Colon (tissue), 2 donors: Measurements from ENCODE around the gene TRIM44.
"Not testable (repeated sequence)": the region's sequence is repeated elsewhere in the genome, so short reads cannot be mapped to it uniquely, and the experiment has no call there.

Experiments
- FAIRE-seq: peaks from 2 replicates; lab custom pipeline; 2012; peaks lifted over from hg19 to GRCh38; lab: Jason Lieb, UNC
- donor health status: control.
- donor health status: control.

Gene TRIM44

DNA sequence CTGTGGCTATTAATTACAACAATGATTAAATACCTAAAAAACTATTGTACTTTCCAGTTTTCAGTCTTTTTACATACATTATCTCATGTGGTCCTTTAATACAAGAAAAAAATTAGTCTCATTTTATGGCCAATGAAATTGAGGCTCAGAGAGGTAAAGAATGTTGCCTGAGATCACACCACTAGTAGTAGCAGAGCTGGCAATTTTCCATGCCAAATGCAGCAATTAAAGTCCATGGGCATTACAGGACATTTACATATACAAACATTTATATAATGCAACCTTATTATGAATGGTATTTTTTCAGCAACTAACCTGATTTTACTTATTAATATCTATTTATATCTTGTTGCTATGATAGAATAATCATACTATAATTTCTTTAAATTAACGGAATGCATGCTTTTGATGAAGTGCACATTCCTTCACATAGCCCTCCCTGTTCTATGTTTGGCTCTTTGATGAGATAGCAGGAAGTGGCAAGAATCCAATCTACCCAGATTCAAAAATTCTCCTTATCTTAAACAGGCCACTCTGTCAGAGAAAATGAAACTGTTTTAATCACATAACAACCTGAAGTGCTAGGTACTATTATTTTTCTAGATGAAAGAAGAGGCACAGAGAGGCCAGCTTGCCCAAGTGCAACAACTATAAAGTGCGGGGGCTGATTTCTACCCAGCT, 160.4 kb downstream of the TRIM44 start:
- no peak for FAIRE-seq

DNA sequence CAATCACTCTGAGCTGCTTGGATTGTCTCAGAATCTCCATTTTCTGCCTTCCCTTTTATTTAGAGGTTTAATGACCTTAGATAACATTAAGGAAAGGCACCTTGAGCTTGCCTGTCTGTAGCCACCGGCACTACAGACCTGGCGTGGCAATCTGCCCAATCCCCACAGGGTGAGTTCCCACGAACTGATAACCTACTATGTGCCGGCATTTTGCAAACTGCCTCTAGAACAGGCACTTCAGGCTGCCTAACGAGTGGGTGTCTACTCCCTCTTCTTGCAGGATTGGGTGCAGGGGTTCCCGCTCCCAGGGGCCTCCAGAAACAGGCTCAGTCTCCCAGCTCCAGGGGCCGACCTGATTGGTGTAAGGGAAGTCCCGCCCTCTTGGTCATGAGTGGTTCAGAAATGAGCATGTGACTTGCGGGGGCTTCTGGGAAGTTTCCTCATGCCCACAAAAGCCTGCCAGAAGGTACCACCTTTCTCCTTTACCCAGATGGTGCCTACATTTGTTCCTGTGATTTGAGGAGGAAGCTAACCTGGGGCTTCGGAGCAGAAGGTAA, 161.2 kb downstream of the TRIM44 start:
- no peak for FAIRE-seq

DNA sequence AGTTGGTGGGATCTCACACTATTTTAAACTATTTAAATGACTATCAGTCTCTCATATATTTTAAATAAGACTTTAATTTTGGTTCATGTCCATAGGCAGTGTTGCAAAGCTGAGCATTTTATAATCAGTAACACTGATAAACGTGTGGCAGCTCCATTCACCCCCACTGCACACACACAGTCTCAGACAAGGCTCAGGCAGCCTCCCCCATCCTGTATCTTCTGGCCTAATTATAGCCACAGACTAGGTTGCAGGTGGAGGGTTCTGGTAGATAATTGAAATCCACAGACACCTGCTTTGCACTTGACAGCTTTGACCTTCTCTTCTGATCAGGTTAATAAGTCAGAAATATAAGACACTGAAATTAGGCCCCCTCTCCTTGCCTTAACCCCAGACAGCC, 162.8 kb downstream of the TRIM44 start:
- FAIRE-seq = no peak

DNA sequence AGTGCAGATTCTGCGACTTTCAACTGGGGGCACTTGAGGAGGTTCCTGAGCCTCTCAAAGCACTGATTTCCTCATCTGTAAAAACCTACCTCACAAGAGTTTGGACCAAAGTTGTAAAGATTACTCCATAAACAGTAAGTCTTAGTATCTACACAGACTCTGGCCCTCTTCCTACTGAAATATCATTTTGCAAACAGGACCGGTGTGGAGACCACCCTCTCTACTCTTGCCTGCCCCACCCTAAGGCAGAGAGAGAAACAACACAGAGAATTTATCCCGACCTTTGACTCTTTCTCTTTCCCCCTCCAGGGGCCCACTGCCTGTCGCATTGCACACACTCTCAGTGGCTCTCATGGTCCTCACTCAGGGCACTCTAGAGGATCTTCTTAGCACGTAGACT, 163.4 kb downstream of the TRIM44 start:
- FAIRE-seq = no peak

DNA sequence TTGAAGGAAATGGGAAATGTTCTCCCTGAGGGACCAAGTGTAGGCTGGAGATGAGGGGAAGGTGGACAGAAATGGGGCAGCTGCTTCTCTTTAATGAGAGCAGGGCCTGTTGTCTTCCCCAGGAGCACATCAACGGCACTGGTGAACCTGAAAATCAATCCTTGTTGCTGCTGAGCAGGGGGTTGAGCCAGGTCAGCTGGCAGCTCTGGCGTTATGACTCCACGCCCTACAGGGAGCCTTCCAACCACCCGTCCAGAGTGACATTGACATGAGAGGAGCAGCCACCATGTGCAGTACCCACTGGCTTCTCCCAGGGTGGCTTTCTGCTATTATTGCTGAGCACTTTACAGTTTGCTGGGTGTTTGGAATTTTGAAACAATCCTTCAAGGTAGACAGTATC, 164.4 kb downstream of the TRIM44 start:
- FAIRE-seq = no peak

DNA sequence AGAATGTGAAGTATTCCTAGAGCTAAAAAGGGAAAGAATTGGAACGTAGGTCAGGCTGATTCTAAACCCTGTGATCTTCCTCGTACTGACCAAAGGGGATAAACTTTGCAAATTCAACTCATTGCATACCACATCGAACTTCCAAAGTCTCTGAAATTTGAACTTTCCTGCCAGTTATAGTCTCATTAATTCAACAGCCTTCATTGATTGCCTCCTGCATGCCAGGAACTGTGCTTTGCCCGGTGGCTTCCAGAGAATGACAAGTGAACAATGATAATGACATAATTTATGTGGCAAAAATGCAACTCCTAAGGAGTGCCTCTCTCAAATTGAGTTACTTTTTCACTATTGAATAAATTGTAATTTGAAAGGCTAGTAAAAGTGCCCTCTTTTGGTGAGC, 173.6 kb downstream of the TRIM44 start:
- no peak for FAIRE-seq

DNA sequence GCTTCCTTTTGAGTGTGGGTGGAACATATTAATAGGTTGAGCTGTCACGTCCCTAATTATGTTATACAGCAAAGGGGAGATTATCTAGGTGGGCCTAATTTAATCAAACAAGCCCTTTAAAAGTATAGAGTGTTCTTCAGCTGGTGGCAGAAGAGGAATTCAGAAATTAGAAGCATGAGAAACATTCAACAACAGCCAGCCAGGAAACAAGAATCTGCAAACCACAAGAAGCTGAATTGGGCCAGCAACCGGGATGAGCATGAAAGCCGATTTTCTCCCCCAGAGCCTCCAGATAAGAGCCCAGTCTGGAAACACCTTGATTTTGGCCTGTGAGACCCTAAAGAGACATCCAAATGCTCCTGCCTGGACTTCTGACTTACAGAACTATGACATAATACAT, 175.5 kb downstream of the TRIM44 start:
- no peak for FAIRE-seq

DNA sequence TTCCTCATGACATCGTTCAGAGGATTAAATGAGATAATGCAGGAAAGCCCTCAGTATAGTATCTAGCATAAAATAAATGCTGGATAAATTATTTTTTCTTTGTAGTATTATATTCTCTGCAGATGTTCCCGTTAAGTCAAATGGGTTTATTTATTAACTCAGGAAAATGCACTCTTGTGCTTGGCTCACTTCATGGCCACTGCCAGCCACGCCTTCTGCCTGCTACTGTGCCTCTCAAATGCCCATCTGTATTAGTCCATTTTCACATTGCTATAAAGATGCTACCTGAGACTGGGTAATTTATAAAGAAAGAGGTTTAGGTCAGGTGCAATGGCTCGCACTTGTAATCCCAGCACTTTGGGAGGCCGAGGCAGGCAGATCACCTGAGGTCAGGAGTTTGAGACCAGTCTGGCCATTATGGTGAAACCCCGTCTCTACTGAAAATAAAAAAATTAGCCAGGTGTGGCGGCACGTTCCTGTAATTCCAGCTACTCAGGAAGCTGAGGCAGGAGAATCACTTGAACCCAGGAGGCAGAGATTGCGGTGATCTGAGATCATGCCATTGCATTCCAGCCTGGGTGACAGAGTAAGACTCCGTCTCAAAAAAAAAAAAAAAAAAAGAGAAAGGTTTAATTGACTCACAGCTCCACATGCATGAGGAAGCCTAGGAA, 176.3 kb downstream of the TRIM44 start:
- FAIRE-seq = not testable (repeated sequence)

DNA sequence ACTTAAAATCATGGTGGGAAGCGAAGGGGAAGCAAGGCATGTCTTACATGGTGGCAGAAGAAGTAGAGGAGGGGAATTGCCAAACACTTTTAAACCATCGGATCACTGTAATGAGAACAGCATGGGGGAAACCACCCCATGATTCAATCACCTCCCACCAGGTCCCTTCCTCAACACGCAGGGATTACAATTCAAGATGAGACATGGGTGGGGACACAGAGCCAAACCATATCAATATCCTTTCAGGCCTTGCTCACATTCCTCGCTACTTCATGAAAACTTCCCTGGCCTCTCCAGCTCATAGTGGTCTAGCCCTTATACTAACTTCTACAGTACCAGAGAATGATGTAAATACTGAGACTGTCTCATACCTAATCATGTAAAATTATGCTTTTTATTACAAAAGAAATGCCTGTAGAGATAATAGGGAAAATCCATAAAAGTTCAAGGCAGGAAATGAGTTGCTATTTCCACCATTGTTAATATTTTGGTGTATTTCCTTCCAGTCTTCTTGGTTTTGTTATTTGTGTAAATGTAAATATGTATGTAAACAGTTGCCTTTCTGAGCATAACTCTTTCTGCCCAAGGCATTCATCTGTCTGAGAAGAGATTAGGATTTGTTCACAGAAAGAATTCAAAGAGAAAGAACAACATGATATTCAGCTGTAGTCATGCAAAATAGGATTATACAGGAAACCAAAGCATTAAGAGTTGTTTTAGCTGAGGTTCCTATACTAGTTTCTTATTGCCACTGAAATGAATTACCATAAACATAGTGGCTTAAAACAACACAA, 177.0 kb downstream of the TRIM44 start:
- no peak for FAIRE-seq

DNA sequence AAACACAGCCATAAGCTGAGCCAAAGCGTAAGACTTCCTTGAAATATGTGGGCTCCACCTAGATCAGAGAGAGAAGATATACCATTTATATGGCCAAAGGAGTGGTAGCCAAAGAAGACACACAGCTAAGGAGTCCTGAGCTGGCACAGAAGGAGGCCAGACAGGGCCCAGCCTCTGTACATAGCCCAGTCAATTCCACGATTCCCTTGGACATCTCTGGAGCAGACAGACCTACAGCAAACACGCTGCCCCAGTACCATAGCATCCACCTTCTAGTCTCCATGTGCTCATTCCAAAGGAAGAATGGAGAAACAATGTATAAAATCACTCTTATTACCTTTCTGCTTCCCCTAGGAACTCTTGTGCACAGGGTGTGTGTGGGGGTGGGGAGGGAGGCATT, 179.2 kb downstream of the TRIM44 start:
- FAIRE-seq = no peak

DNA sequence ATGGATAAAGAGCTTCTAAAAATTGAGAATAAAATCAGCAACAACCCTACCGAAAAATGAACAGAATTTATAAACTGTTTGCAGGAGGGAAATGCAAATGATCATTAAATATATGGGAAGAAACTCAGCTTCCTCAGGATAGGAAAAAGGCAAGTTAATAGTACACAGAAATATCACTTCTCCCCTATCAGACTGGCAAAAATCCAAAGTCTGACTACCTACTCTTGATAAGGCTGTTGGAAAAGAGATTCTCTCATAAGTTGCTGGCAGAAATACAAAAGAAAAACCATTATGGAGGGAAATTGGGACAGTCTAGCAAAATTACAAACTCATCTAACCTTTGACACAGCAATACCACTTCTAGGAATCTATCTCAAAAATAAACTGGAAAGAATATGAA, 180.4 kb downstream of the TRIM44 start:
- no peak for FAIRE-seq

DNA sequence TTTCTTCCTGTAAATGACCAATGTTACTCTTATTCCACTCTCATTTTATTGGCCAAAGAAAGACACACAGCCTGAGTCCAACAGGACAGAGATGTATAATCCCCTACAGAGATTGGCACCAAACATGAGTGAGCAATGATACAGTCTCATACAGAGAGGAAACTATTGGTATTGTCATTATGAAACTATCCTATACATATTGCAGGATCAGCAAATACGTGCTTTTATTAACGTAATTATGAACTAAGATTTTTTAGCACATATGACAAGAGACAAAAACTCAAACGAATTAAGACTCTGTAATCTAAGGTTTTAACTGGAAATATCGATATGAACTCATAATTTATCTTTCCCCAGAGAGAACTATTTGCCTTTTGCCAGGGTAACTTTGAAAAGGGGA, 182.0 kb downstream of the TRIM44 start:
- no peak for FAIRE-seq

DNA sequence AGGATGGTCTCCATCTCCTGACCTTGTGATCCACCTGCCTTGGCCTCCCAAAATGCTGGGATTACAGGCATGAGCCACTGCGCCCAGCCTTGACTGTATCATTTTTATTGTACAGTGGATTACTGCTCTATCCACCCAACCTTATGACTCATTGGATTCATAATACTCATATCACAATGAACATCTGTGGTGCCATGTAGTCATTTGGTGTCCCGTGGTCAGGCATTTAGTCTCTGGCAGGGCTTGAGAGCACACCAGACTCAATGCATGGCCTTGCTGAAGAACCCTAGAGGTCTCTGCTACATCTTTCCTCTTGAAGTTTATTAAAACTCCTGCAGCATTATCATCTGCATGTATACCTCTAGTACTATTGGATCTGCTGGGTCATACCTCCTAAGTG, 183.3 kb downstream of the TRIM44 start:
- no peak for FAIRE-seq

DNA sequence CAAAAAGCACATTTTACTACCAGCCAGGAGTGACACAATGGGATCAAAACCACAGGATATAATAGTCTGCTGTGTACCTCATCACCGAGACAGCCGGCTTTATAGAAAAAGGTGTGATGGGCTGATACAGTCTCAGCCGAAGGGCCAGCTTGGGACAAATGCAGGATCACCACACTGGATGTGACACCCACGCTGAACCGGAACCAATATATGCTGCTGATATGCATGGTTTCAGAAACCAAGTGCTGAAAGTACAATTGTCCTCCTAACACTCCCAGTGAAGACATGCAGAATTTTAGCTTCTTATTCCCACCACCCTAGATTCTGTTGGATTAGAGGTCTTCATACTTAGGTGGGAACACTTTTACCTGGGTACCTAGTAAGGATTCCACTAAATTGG, 184.3 kb downstream of the TRIM44 start:
- no peak for FAIRE-seq

DNA sequence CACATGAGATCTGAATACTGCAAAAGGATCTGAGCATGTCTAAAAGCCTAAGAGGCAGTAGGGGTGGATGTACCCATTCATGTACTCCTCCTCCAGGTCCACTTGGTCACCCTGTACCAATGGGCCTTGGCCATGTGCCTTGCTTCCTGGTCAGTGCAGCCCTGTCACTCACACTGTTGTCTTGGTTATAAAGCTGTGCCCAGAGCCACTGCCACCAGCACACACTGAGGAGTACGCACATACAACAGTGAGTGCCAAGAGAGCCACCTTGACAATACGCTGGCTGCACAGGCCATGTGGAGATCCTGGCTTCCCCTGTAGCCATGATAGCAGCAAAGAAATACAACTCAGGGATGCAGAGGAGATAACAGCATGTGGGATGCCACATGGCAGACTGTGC, 184.9 kb downstream of the TRIM44 start:
- no peak for FAIRE-seq

DNA sequence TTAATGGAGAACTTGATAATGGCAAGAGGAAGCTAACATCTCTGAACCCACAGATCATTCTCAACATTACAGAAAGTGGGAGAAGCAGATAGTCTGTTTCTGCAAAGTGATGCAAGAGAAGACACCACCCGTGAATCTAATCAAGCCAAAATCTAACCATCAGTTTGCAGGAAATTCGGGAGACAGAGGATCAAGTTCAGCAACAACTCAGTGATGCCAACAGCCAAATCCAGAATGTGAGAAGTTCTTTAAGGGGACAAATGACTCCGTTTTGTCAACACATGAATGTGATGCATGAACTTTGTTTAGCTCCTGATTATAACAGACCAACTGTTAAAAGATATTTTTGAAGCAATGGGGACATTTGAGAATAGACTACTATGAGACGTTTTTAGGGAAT, 186.0 kb downstream of the TRIM44 start:
- FAIRE-seq = no peak

DNA sequence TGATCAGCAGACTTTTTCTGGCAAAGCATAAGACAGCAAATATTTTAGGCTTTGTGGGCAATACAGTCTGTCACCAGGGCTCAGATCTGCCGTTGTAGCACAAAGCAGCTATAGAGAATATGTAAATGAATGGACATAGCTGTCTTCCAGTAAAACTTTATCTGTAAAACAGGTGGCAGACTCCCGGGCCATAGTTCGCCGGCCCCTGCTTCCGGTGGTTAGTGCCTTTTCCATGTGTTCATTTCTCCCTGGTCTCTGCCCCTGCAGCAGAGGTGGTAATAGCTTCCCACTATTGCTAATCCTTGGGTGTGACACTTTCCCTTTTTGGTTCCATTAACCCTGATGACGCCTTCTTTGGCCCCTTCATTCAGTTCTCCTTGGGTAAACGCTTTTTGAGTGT, 187.6 kb downstream of the TRIM44 start:
- FAIRE-seq = no peak

DNA sequence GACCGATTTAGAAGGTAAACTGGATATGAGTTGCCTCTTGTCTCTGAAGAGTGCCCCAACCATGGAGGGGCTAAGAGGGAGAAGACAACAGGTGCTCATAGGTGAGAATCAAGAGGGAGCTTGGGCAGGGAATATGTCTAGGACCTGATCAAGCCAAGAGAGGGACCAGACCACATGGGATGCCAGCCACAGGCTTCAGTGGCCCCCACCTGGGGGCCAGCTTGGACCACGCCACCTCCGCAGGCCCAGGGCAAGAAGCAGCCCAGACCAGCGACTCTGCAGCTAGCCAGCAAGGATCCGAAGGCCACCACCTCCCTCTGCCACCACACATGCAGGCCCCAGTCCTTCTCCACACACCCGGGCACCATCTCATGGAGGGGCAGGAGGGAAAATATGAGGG, 188.8 kb downstream of the TRIM44 start:
- FAIRE-seq = no peak

DNA sequence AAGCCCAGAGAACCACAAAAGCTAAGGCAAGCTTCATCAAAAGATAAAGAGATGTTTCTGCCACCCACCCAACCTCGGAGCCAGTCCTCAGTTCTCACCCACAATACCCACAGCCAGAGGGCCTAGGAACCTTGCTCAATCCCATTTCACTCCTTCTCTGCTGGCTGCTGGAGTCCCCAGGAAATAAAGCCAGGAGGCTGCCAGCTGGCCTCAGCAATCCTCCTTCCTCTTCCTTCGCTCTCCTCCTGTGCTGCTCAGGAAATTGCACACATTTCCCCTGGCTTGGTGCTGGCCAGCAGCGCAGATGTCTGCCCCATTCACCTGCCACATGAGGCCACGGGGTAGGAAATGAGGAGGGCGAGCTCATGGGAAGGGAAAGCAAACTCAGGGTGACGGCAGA, 189.5 kb downstream of the TRIM44 start:
- FAIRE-seq = no peak

DNA sequence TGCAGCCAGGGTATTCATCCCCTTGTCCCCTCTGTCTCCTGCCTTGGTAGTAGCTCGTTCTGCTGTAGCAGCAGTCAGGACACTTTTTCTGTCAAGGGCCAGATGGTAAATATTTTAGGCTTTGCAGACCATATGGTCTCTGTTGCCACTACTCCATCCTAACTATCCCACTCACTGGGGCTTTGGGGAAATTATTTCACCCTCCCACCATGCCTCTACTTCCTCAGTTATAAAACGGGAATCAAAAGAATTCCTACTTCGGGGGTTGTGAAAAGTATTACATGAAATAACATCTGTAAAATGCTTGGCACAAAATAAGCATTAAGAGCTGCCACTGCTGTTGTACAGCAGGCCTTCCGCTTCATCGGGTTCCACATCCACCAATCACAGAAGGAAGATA, 191.4 kb downstream of the TRIM44 start:
- FAIRE-seq = no peak

DNA sequence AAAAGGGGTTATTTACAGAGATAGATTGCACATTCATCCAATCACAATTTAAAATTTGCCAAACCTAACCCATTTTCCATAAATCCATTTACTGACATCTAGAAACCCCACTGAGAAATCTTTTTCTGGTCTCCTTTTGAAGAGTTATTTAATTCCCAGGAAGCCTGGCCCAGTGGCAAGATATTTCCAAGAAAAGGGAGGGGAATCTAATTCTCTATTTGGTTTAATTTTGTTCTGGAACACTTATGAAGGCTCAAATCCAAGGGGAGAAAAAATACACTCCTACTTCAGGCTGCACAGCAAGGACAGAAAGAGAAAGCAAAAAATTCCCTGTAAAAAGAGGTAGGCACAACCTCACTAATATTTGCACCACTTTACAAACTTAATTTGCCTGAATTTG, 193.1 kb downstream of the TRIM44 start:
- FAIRE-seq = no peak

DNA sequence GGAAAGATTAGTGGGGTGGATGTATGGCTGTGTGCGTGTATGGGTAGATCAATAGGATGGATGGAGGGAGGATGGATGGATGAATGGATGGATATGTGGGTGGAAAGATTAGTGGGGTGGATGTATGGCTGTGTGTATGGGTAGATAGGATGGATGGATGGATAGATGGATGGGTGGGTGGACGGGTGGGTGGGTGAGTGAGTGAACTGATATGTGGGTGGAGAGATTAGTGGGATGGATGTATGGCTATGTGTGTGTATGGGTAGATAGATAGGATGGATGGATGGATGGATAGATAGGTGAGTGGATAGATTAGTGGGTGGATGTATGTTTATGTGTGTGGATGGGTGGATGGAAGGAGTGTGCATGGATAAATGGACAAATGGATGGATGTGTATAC, 193.7 kb downstream of the TRIM44 start:
- no peak for FAIRE-seq

DNA sequence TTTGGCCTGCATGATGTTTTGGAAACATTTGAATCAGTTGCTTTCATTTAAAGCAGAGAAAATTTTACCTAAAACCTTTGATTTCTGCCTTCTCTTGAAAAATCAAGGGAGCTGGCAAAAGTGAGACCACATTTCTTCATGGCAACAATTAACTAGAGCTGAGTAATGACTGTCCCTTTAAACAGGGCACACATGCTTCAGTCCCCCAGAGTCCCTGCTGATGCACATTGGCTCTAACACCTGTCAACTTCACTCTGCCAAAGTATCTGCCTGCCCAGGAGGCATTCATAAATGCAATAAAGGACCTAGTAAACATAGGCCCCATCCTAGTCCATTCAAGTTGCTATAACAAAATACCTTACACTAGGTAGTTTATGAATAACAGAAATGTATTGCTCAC, 194.2 kb downstream of the TRIM44 start:
- no peak for FAIRE-seq
